Mammary epithelial cell (primary cell): ENCODE data around the gene TUB.

Experiments
- EZH2 ChIP-seq: IDR thresholded peaks from 2 replicates; pipeline ENCODE4 v1.6.1; 2012; ENCODE audit warnings: low read length, inconsistent platforms, borderline replicate concordance
- TF ChIP-seq, protein P1 (sequence below), 2 donors: IDR thresholded peaks in 1 of 2; conservative IDR thresholded peaks in 1 of 2; 2 replicates each; pipeline ENCODE4 v1.5.1; 2011 to 2012; ENCODE audit warnings: inconsistent platforms in 2 of 2, low read length in 2 of 2, mild to moderate bottlenecking in 2 of 2, control low read depth in 1 of 2, low read depth in 1 of 2; ENCODE audit not compliant: insufficient read depth in 1 of 2; ENCODE audit errors: extremely low read depth in 1 of 2

- TF ChIP-seq, protein P1, sequence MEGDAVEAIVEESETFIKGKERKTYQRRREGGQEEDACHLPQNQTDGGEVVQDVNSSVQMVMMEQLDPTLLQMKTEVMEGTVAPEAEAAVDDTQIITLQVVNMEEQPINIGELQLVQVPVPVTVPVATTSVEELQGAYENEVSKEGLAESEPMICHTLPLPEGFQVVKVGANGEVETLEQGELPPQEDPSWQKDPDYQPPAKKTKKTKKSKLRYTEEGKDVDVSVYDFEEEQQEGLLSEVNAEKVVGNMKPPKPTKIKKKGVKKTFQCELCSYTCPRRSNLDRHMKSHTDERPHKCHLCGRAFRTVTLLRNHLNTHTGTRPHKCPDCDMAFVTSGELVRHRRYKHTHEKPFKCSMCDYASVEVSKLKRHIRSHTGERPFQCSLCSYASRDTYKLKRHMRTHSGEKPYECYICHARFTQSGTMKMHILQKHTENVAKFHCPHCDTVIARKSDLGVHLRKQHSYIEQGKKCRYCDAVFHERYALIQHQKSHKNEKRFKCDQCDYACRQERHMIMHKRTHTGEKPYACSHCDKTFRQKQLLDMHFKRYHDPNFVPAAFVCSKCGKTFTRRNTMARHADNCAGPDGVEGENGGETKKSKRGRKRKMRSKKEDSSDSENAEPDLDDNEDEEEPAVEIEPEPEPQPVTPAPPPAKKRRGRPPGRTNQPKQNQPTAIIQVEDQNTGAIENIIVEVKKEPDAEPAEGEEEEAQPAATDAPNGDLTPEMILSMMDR (conservative IDR thresholded peaks at IDR 0.05 in 1 of 2, IDR thresholded peaks at IDR 0.05 in 1 of 2; ENCODE audit: extremely low read depth in 1 of 2, insufficient read depth in 1 of 2, low read depth in 1 of 2, low read length in 2 of 2), result no peak
- no peak for TF ChIP-seq EZH2
These were observed 20.0 kb upstream of the TUB start for GRCh38 chr11:8060801-8061554.
